Neural progenitor cell (in vitro differentiated cells): ENCODE results near the gene RASA2.

Experiments
- CTCF ChIP-seq: fragments of 200-600 bp; sonication (generic); IDR thresholded peaks from 2 replicates; pipeline ENCODE4 v1.5.1; 2017; ENCODE audit warnings: antibody characterized with exemption, mild to moderate bottlenecking
- EZH2 ChIP-seq: fragments of 200-600 bp; sonication (generic); IDR thresholded peaks from 2 replicates; pipeline ENCODE4 v1.6.1; 2017; ENCODE audit warnings: antibody characterized with exemption, mild to moderate bottlenecking, moderate library complexity

GRCh38 chr3:141508067-141508436, 21.2 kb downstream of the RASA2 start:
- TF ChIP-seq EZH2 (no peak), CTCF (no peak)
